ENCODE data around the gene DRD4. TPM values are rescaled to one million over a fixed set of nuclear protein-coding genes. Genes with fewer than 3 reads are reported as not detected.
A peak's percentile ranks its signal among the peaks of the same experiment; 100 is the strongest.

The DRD4 gene
- total and polyA plus RNA-seq, 7 donors, result 0.28 to 2.2 (median 0.41) TPM; not detected in 4

- Histone ChIP-seq H3K36me3 (peaks cover 5 to 27% (median 10%) of the 10 kb centered on the region in 4 donors), H3K4me3 (no peak overlapping the region), H3K4me1 (peaks cover 0 to 33% (median 27%) of the 10 kb centered on the region in 4 donors), H3K27me3 (no peaks in the 10 kb centered on the region), H3K27ac (no peak overlapping the region), H3K9me3 (no peaks in the 10 kb centered on the region)
- TF ChIP-seq CTCF (IDR thresholded peaks at IDR 0.05) (no peak), POLR2A (IDR thresholded peaks at IDR 0.05) (no peak), POLR2AphosphoS5 (IDR thresholded peaks at IDR 0.05) (no peak), EP300 (IDR thresholded peaks at IDR 0.05) (no peak)
- 92 to 93% methylated on average over 57 of the region's 57 CpGs for WGBS, 2 donors
- intact Hi-C loops (cut with DNase I), result loop anchor here (5.0 kb wide), 1 partner anchor 40 kb away; the partner anchor contains the start of gene PHRF1
- DNase-seq, result peak; percentile 71
These were observed 19.7 kb upstream of the DRD4 start for GRCh38 chr11:617199-617911.

- Histone ChIP-seq H3K4me3 (no peak overlapping the region), H3K27me3 (peaks cover 0 to 1% (median 0%) of the 10 kb centered on the region in 3 donors), H3K9me3 (no peaks in the 10 kb centered on the region), H3K36me3 (peaks cover 2 to 27% (median 6%) of the 10 kb centered on the region in 4 donors), H3K27ac (no peak overlapping the region), H3K4me1 (peaks cover 0 to 28% (median 25%) of the 10 kb centered on the region in 4 donors)
- WGBS, 2 donors, result 91 to 94% methylated on average over 25 of the region's 25 CpGs
- TF ChIP-seq EP300 (IDR thresholded peaks at IDR 0.05) (no peak), POLR2A (IDR thresholded peaks at IDR 0.05) (no peak), CTCF (IDR thresholded peaks at IDR 0.05) (no peak), POLR2AphosphoS5 (IDR thresholded peaks at IDR 0.05) (no peak)
- intact Hi-C loops (cut with DNase I), result loop anchor here (5.0 kb wide), 1 partner anchor 41 kb away; the partner anchor contains the start of gene PHRF1
- peak; percentile 63 for DNase-seq
These were observed 19.0 kb upstream of the DRD4 start for GRCh38 chr11:617912-618682.

GRCh38 chr11:618856-619627 is 18.0 kb upstream of the DRD4 start:
- no peaks in the 10 kb centered on the region for H3K9me3 ChIP-seq
- DNase-seq, result no peak
- 93 to 94% methylated on average over 24 of the region's 24 CpGs for WGBS, 2 donors
- peaks cover 0 to 23% (median 20%) of the 10 kb centered on the region in 4 donors for H3K4me1 ChIP-seq
- no peak overlapping the region for H3K4me3 ChIP-seq
- peaks cover 0 to 25% (median 8%) of the 10 kb centered on the region in 4 donors for H3K36me3 ChIP-seq
- intact Hi-C loops (cut with DNase I), result loop anchor here (5.0 kb wide), 1 partner anchor 42 kb away; the partner anchor contains the start of gene PHRF1
- H3K27ac ChIP-seq, result no peak overlapping the region
- TF ChIP-seq POLR2AphosphoS5 (IDR thresholded peaks at IDR 0.05) (no peak), EP300 (IDR thresholded peaks at IDR 0.05) (no peak), CTCF (IDR thresholded peaks at IDR 0.05) (no peak), POLR2A (IDR thresholded peaks at IDR 0.05) (no peak)
- peaks cover 0 to 11% (median 0%) of the 10 kb centered on the region in 3 donors for H3K27me3 ChIP-seq

GRCh38 chr11:619628-620050 is 17.4 kb upstream of the DRD4 start:
- Histone ChIP-seq H3K36me3 (peaks cover 0 to 27% (median 8%) of the 10 kb centered on the region in 4 donors), H3K4me1 (peaks cover 0 to 17% (median 14%) of the 10 kb centered on the region in 4 donors), H3K27me3 (peaks cover 0 to 17% (median 0%) of the 10 kb centered on the region in 3 donors), H3K9me3 (no peaks in the 10 kb centered on the region), H3K27ac (no peak overlapping the region), H3K4me3 (no peak overlapping the region)
- intact Hi-C loops (cut with DNase I), result loop anchor here (5.0 kb wide), 1 partner anchor 42 kb away; the partner anchor contains the start of gene PHRF1
- peak; percentile 62 for DNase-seq
- WGBS, 2 donors, result 94 to 95% methylated on average over 22 of the region's 22 CpGs
- no peak for TF ChIP-seq POLR2AphosphoS5 (IDR thresholded peaks at IDR 0.05)
- no peak for TF ChIP-seq EP300 (IDR thresholded peaks at IDR 0.05)
- TF ChIP-seq POLR2A (IDR thresholded peaks at IDR 0.05), result no peak
- TF ChIP-seq CTCF (IDR thresholded peaks at IDR 0.05), result no peak

Measured in sigmoid colon (tissue), 7 donors.